HG02798 (cell line): Measurements from ENCODE around the gene FTCD.

ENCODE experiments used
- ATAC-seq: cut with Tn5 transposase; IDR thresholded peaks from one replicate; pipeline ENCODE4 v1.9.1; 2021; ENCODE audit warnings: mild to moderate bottlenecking; ENCODE audit not compliant: unreplicated experiment, poor library complexity

Gene FTCD

DNA sequence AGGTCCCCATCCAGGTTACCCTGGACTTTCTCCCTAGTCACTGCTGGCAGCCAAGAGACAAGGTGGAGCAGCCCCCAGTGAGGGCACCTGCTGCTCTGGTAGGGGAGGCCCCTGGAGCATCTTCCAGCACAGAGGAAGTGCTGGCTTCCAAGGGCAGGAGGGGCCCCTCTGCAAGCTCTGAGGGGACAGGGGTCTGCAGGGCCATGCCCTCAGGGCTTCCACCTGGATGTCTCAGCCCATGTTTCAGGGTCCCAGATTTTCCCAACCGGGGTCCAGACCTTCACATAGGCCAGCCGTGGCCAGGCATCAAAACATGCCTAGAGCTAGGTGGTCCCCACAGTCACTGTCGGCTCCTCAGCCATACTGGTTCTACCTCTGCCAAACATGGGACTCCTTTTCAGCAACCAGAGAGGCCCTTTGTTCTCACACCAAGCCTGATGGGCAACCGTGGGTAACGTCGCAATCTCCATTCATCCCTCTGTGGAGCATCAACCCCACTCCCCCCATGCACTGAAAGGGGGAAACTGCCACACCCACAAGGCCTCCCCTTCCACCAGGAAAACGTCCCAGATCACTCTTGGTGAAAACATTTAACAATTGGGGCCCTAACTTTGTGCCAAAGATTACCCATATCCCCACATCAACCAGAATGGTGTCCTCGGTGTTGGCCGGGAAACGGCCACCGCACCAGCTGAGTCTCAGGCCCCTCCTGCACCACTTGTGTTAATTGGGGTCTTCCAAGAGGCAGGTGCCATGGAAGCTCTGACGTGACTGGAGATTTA lies 59.4 kb downstream of the FTCD start:
- no peak for ATAC-seq

DNA sequence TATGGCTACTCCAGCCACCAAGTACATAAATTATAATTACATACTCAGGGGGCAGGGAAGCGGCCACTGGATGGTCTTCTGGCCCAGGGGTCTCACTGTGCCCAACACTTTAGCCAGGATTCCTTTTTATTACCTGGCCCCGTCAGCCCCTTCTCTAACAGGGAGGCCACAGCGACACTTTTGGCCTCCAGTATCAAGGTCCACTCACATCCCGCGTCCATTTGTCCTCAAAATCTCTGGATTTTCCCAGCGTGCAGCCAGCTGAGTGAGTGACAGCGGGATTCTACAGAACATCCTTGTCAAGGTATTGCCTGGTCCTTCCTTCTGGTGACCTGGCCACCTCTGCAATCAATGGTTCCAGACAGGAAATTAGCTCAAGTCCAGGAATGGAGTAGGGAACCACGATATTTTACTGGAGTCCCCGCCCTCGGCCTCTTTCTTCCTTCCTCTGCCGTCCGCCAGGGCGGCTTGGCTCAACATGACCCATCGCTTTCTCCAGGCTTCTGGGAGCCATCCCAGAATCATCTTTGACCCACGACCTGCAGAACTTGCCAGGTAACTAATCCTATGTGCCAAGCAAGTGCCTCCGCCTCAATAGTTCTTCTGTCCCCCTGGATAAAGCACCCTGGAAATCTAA lies 60.2 kb downstream of the FTCD start:
- no peak for ATAC-seq

DNA sequence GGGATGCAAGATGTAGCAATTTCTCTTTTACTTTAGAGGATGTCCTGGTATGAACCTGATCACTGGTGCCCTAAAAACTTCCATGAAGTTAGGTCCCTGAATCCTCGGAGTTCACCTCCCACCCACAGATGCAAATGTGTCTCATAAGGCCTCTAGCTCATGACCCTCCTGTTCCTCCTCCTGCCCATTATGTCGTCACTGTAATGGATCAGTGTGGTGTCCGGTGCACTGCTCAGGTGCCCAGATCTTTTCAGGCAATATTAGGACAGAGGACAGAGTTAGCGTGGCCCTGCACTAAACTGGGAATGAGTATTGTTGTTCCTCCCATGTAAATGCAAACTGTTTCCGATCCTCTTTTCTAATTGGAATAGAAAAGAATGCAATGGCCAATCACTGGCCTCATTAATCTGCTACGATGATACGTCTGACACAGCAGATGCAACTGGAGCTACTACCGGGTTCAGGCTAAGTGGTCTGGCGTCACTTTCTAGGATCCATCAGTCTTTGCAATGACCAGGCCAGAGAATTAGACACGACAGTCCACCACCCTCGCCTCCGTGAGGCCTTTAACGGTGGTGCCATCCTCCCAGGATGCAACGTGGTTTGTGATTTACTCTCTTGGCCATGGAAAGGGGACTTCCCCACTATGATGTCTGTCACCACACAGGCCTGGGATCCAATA lies 60.8 kb downstream of the FTCD start:
- ATAC-seq: no peak

DNA sequence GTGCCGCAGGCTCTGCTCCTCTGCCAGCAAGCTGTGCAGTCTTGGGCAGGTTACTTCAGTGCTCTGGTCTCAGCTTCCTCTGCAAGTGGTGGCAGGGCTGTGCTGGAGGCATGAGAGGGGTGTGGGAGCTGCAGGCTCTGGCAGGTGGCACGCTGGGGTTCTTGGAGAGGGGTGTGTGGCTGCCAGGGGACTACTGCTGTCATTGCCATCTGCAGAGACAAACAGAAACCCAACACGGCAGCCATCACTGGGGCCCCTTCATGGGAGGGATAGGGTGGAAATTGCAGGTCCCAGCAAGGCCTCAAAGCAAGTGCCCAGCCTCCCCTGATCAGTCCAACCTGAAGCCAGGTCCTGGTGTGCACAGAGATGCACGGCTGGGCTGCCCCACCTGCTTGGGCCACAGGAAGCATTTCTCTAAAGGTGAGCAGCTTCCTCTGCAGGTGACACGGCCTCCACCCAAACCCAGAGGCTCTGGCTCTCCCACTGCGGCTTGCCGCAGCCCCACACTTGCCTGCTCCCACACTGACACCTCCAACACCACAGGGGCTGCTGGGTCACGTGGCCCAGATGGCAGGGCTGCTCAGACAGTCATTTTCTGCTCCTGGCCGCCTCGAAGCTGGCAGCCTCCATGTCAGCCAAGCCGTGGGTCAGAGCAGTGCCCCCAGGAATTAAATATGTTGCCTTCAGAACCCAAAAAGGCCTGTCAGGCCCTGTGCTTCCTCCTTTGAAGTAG lies 61.5 kb downstream of the FTCD start:
- ATAC-seq: no peak

DNA sequence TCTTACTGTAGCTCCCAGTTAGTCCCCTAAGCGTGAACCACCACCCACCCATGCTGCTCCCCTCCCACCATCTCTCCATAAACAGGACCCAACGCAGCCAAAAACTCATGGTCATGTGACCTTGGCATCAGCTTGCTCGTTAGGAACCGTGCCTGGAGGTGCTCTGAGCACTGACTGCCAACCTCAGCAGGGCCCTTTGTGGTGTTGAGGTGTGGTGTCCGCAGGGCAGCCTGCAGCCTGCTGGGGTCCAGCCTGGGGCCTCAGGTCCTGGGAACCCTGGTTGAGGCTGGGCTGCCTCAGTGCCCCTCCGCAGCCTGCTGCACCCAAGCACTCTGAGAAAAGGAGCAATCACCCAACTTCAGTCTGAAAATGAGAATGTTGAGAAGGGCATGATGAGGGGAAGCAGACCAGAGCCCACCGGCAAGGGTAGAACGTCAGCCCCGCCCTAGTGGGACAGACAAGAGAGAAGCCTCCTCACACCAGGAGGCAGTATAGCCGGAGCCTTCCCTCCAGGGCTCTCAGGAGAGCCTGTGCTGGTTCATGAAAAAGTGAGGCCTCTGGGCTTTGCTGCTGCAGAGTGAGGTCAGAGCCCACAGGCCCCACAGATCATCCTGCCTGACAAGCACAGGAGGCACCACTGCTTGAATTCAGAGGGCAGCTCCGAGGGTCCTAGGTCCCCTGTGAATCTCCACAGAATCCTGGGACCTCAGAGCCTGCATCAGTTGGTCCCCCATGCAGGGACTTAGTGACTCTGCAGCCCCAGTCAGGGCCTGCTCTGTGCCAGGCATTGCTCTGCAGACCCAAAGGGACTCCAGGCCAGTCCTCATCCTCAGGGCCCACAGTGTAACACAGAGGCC lies 62.3 kb downstream of the FTCD start:
- no peak for ATAC-seq

DNA sequence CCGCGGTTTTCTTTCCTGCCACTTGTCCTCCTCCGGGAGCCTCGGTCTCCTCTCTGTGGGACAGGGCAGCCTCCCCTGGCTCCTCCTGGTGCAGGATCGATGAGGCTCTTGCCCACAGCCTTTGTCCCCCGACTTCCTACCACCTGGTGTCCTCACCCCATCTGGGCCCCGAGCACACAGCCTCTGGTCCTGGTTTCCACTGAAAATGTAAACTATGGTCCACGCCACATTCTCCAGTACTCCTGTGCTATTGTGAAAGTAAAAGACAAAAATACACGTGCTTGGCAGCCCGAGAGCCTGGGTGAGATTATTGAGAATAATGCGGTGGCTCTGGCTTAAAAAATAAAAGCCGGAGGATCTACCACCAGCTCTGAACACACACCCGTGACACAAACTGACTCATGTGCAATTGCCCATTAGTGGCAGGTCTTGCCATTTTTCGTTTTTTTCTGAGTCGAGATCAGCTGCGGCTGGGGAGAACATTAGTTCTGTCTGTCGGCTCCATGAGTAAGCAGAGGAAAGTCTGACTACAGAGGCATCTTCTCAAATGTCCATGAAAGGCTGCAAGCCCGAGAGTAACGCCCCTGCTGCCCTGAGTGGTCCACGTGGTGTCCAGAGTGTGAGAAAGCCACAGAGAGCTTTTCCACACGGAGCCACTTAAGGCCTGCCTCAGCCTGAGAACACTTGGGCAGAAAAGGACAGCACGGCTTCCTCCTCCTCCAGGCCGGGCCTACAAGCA lies 63.2 kb downstream of the FTCD start:
- no peak for ATAC-seq

DNA sequence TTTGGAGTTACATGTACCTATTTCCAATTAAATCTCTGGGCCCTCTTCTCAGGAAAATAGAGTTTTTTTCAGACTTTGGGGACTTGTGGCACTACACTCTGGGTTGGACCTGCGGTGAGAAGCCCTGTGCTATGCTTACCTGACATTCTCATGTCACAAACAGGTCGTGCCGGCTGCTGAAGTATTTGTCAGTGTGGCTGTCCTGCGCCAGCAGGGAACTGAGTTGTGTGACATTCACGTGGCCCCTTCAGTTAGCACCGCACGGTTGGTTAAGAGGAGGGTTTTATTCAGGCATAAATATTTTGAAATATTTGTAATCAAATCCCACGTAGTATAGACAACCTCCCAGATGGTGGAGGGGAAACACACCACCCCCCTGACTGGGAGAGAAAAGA lies 63.8 kb downstream of the FTCD start:
- ATAC-seq: no peak

DNA sequence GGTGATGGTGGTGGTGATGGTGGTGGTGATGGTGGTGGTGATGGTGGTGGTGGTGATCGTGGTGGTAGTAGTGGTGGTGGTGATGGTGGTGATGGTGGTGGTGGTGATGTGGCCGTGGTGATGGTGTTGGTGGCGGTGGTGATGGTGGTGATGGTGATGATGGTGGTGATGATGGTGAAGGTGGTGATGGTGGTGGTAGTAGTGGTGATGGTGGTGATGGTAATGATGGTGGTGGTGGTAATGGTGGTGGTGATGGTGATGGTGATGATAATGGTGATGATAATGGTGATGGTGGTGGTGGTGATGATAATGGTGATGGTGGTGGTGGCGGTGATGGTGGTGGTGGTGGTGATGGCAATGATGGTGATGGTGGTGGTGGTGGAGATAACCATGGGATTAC lies 64.3 kb downstream of the FTCD start:
- ATAC-seq: no peak

DNA sequence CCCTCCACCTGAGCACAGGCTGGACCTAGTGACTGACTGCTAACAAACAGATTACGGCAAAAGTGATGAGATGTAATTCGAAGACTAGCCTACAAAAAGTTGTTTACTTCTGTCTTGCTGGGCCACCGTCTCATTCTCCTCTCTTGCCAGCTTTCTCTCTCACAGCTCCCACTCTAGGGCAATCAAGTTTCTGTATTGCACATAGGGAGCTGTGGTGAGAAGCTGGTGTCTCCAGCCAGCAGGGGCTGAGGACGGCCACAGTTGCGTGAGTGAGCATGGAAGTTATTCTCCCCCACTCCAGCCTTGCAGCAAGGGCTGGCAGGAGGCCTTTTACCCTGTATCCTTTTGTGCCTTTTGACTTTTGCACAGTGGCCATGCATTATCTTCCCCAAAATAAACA lies 66.1 kb downstream of the FTCD start:
- no peak for ATAC-seq

DNA sequence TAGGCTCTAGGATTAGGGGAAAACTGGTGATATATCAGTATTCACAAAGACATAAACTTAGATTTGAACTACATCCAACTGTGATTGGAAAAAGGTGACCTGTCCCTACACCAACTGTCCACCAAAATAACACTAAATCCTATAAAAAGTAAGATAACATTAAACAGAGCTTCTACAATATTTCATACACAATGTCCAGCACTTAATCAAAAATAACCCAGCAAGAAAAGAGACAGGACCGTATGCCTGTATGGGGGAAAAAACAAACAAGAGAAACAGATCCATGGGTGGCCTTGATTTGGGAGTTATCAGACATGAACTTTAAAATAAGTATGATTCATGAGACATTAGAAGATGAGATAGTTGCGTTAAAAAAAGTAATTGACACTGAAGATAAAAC lies 67.2 kb downstream of the FTCD start:
- no peak for ATAC-seq

DNA sequence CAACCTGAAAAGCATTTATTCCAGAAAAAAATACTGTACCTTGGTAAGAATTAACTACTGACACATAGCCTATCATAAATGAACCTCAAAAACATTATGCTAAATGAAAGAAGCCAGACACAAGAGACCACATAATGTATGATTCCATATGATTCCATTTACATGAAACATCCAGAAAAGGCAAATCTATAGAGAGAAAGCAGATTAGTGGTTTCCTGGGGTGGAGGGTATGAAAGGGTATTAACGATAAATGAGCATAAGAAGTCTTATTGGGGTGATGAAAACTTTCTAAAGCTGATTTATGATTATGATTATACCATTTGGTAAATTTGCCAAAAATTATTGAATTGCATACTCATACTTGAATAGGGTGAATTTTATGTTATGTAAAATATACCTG lies 67.7 kb downstream of the FTCD start:
- ATAC-seq: no peak
